ENCODE results near the gene TRMT112. TPM values are rescaled to one million over a fixed set of nuclear protein-coding genes. Genes with fewer than 3 reads are reported as not detected.
A peak's percentile ranks its signal among the peaks of the same experiment; 100 is the strongest.

TRMT112 gene
- total and polyA plus RNA-seq, 5 donors from 2014 or later = 95.6 to 512 (median 478) TPM

GRCh38 chr11:64290352-64291261 lies 26.8 kb downstream of the TRMT112 start:
- H3K9me3 Mint-ChIP-seq = no peaks in the 10 kb centered on the region
- peak overlapping the region; percentile 44 to 80 (median 62) for H3K4me3 Mint-ChIP-seq
- H3K36me3 ChIP-seq (ENCODE audit: control insufficient read depth, insufficient read depth, low read length) = no peaks in the 10 kb centered on the region
- peaks cover 0 to 16% (median 10%) of the 10 kb centered on the region in 4 donors for H3K4me1 Mint-ChIP-seq
- H3K4me3 ChIP-seq (ENCODE audit: low read depth, low read length) = no peak overlapping the region
- no peak for DNase-seq
- H3K27me3 Mint-ChIP-seq = peaks cover 49% of the 10 kb centered on the region
- no peaks in the 10 kb centered on the region for H3K36me3 Mint-ChIP-seq
- H3K27ac Mint-ChIP-seq = peak overlapping the region in 1 of 3 donors; percentile 38
- H3K9me3 ChIP-seq (ENCODE audit: control insufficient read depth in 2 of 2, low read length in 2 of 2) = no peaks in the 10 kb centered on the region
- peaks cover 10% of the 10 kb centered on the region for H3K27me3 ChIP-seq (ENCODE audit: control insufficient read depth, insufficient read depth, low read length)
- H3K27ac ChIP-seq (ENCODE audit: insufficient read depth, low read length, poor library complexity, severe bottlenecking) = no peak overlapping the region
- peaks cover 23% of the 10 kb centered on the region for H3K4me1 ChIP-seq (ENCODE audit: control insufficient read depth, insufficient read depth, low read length, poor library complexity, severe bottlenecking)
- no peak for ATAC-seq (ENCODE audit: low read depth in 2 of 2)

GRCh38 chr11:64289002-64289564 lies 28.3 kb downstream of the TRMT112 start:
- H3K27me3 ChIP-seq (ENCODE audit: control insufficient read depth, insufficient read depth, low read length) = peaks cover 5% of the 10 kb centered on the region
- peaks cover 0 to 18% (median 10%) of the 10 kb centered on the region in 4 donors for H3K4me1 Mint-ChIP-seq
- H3K9me3 ChIP-seq (ENCODE audit: control insufficient read depth in 2 of 2, low read length in 2 of 2) = no peaks in the 10 kb centered on the region
- H3K27ac Mint-ChIP-seq = peak overlapping the region in 1 of 3 donors; percentile 52
- no peak for ATAC-seq (ENCODE audit: low read depth in 2 of 2)
- no peak for DNase-seq
- peak overlapping the region in 2 of 4 donors; percentile 40 to 44 for H3K4me3 Mint-ChIP-seq
- peaks cover 36% of the 10 kb centered on the region for H3K27me3 Mint-ChIP-seq
- H3K4me1 ChIP-seq (ENCODE audit: control insufficient read depth, insufficient read depth, low read length, poor library complexity, severe bottlenecking) = peaks cover 27% of the 10 kb centered on the region
- no peaks in the 10 kb centered on the region for H3K36me3 Mint-ChIP-seq
- H3K4me3 ChIP-seq (ENCODE audit: low read depth, low read length) = no peak overlapping the region
- H3K27ac ChIP-seq (ENCODE audit: insufficient read depth, low read length, poor library complexity, severe bottlenecking) = no peak overlapping the region
- H3K9me3 Mint-ChIP-seq = no peaks in the 10 kb centered on the region
- H3K36me3 ChIP-seq (ENCODE audit: control insufficient read depth, insufficient read depth, low read length) = no peaks in the 10 kb centered on the region

- H3K4me3 ChIP-seq (ENCODE audit: low read depth, low read length) = no peak overlapping the region
- no peak overlapping the region for H3K4me3 Mint-ChIP-seq
- H3K27ac Mint-ChIP-seq = no peak overlapping the region
These were observed 29.0 kb downstream of the TRMT112 start for GRCh38 chr11:64288353-64288750.

GRCh38 chr11:64287676-64288352 lies 29.5 kb downstream of the TRMT112 start:
- no peaks in the 10 kb centered on the region for H3K9me3 Mint-ChIP-seq
- H3K36me3 ChIP-seq (ENCODE audit: control insufficient read depth, insufficient read depth, low read length) = no peaks in the 10 kb centered on the region
- H3K36me3 Mint-ChIP-seq = no peaks in the 10 kb centered on the region
- ATAC-seq (ENCODE audit: low read depth in 2 of 2) = no peak
- H3K27me3 ChIP-seq (ENCODE audit: control insufficient read depth, insufficient read depth, low read length) = no peaks in the 10 kb centered on the region
- no peak for DNase-seq
- no peaks in the 10 kb centered on the region for H3K9me3 ChIP-seq (ENCODE audit: control insufficient read depth in 2 of 2, low read length in 2 of 2)
- no peak overlapping the region for H3K27ac ChIP-seq (ENCODE audit: insufficient read depth, low read length, poor library complexity, severe bottlenecking)
- no peak overlapping the region for H3K27ac Mint-ChIP-seq
- peaks cover 36% of the 10 kb centered on the region for H3K4me1 ChIP-seq (ENCODE audit: control insufficient read depth, insufficient read depth, low read length, poor library complexity, severe bottlenecking)
- peak overlapping the region in 3 of 4 donors; percentile 29 to 87 (median 72) for H3K4me3 Mint-ChIP-seq
- H3K4me3 ChIP-seq (ENCODE audit: low read depth, low read length) = no peak overlapping the region
- H3K27me3 Mint-ChIP-seq = peaks cover 23% of the 10 kb centered on the region
- peaks cover 0 to 28% (median 12%) of the 10 kb centered on the region in 4 donors for H3K4me1 Mint-ChIP-seq

More at GRCh38 chr11:64288353-64288750, 29.0 kb downstream of the TRMT112 start:
- peaks cover 28% of the 10 kb centered on the region for H3K27me3 Mint-ChIP-seq
- peaks cover 0 to 24% (median 12%) of the 10 kb centered on the region in 4 donors for H3K4me1 Mint-ChIP-seq
- H3K9me3 ChIP-seq (ENCODE audit: control insufficient read depth in 2 of 2, low read length in 2 of 2) = no peaks in the 10 kb centered on the region
- ATAC-seq (ENCODE audit: low read depth in 2 of 2) (no peak), DNase-seq (no peak)
- no peak overlapping the region for H3K27ac ChIP-seq (ENCODE audit: insufficient read depth, low read length, poor library complexity, severe bottlenecking)
- H3K9me3 Mint-ChIP-seq = no peaks in the 10 kb centered on the region
- no peaks in the 10 kb centered on the region for H3K36me3 ChIP-seq (ENCODE audit: control insufficient read depth, insufficient read depth, low read length)
- H3K27me3 ChIP-seq (ENCODE audit: control insufficient read depth, insufficient read depth, low read length) = peaks cover 3% of the 10 kb centered on the region
- H3K4me1 ChIP-seq (ENCODE audit: control insufficient read depth, insufficient read depth, low read length, poor library complexity, severe bottlenecking) = peaks cover 34% of the 10 kb centered on the region
- no peaks in the 10 kb centered on the region for H3K36me3 Mint-ChIP-seq

GRCh38 chr11:64286801-64287159 lies 30.6 kb downstream of the TRMT112 start:
- H3K27ac Mint-ChIP-seq = peak overlapping the region; percentile 56 to 88 (median 86)
- Histone ChIP-seq H3K9me3 (ENCODE audit: control insufficient read depth in 2 of 2, low read length in 2 of 2) (no peaks in the 10 kb centered on the region), H3K4me3 (ENCODE audit: low read depth, low read length) (no peak overlapping the region), H3K36me3 (ENCODE audit: control insufficient read depth, insufficient read depth, low read length) (no peaks in the 10 kb centered on the region), H3K27ac (ENCODE audit: insufficient read depth, low read length, poor library complexity, severe bottlenecking) (no peak overlapping the region), H3K27me3 (ENCODE audit: control insufficient read depth, insufficient read depth, low read length) (no peaks in the 10 kb centered on the region), H3K4me1 (ENCODE audit: control insufficient read depth, insufficient read depth, low read length, poor library complexity, severe bottlenecking) (peaks cover 26% of the 10 kb centered on the region)
- ATAC-seq (ENCODE audit: low read depth in 2 of 2) (no peak), DNase-seq (no peak)
- H3K27me3 Mint-ChIP-seq = peaks cover 19% of the 10 kb centered on the region
- peak overlapping the region; percentile 80 to 95 (median 87) for H3K4me3 Mint-ChIP-seq
- H3K4me1 Mint-ChIP-seq = peaks cover 0 to 32% (median 12%) of the 10 kb centered on the region in 4 donors
- H3K9me3 Mint-ChIP-seq = no peaks in the 10 kb centered on the region
- no peaks in the 10 kb centered on the region for H3K36me3 Mint-ChIP-seq

- no peak for ATAC-seq (ENCODE audit: low read depth in 2 of 2)
- Histone ChIP-seq H3K27ac (ENCODE audit: insufficient read depth, low read length, poor library complexity, severe bottlenecking) (peak overlapping the region; percentile 100), H3K9me3 (ENCODE audit: control insufficient read depth in 2 of 2, low read length in 2 of 2) (no peaks in the 10 kb centered on the region), H3K36me3 (ENCODE audit: control insufficient read depth, insufficient read depth, low read length) (no peaks in the 10 kb centered on the region), H3K4me1 (ENCODE audit: control insufficient read depth, insufficient read depth, low read length, poor library complexity, severe bottlenecking) (peaks cover 21% of the 10 kb centered on the region), H3K27me3 (ENCODE audit: control insufficient read depth, insufficient read depth, low read length) (no peaks in the 10 kb centered on the region), H3K4me3 (ENCODE audit: low read depth, low read length) (no peak overlapping the region)
- H3K9me3 Mint-ChIP-seq = no peaks in the 10 kb centered on the region
- H3K36me3 Mint-ChIP-seq = peaks cover 5% of the 10 kb centered on the region
- peak in 2 of 3 donors; percentile 30 to 60 for DNase-seq
- peaks cover 0 to 33% (median 14%) of the 10 kb centered on the region in 4 donors for H3K4me1 Mint-ChIP-seq
- peaks cover 19% of the 10 kb centered on the region for H3K27me3 Mint-ChIP-seq
- H3K27ac Mint-ChIP-seq = peak overlapping the region in 2 of 3 donors; percentile 86 to 88
- H3K4me3 Mint-ChIP-seq = peak overlapping the region; percentile 80 to 95 (median 90)
These were observed 31.2 kb downstream of the TRMT112 start for GRCh38 chr11:64285885-64286800.
